ENCODE results near the gene HECTD3. TPM values are rescaled to one million over a fixed set of nuclear protein-coding genes. Genes with fewer than 3 reads are reported as not detected.
A peak's percentile ranks its signal among the peaks of the same experiment; 100 is the strongest.
"Not testable (repeated sequence)": the region's sequence is repeated elsewhere in the genome, so short reads cannot be mapped to it uniquely, and the experiment has no call there.

The HECTD3 gene
- total and polyA plus RNA-seq, 8 donors: 15.6 to 104 (median 28.8) TPM

DNA sequence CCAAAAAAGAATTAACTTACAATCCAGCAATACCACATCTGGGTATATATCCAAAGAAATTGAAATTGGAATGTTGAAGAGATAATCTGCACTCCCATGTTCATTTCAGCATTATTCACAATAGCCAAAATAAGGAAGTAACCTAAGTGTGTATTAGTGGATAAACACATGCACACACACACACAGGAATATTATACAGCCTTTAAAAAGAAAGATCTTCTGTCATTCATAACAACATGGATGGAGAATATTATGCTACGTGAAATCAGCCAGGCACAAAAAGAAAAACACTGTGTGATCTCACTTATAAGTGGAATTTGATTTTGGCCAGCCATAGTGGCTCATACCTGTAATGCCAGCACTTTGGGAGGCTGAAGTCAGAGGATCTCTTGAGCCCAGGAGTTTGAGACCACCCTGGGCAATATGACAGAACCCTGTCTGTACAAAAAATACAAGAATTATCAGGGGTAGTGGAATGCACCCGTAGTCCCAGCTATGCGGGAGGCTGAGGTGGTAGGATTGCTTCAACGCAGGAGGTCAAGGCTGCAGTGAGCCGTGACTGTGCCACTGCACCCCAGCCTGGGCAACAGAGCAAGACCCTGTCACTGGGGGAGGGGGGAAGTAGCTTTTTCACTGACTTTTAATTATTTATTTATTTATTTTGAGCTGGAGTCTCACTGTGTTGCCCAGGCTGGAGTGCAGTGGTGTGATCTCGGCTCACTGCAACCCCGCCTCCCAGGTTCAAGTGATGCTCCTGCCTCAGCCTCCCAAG lies 15.5 kb downstream of the HECTD3 start:
- Histone ChIP-seq H3K27me3 (no peaks in the 10 kb centered on the region), H3K27ac (no peak overlapping the region), H3K36me3 (no peaks in the 10 kb centered on the region), H3K4me3 (no peak overlapping the region), H3K4me1 (no peaks in the 10 kb centered on the region), H3K9me3 (no peaks in the 10 kb centered on the region)
- WGBS, 5 donors: 93 to 97% (median 94%) methylated on average over 7 of the region's 7 CpGs
- no peak for TF ChIP-seq POLR2AphosphoS5 (IDR thresholded peaks at IDR 0.05)
- DNase-seq: no peak
- intact Hi-C loops (cut with DNase I; ENCODE audit: low total_unique reads): no loop called here

DNA sequence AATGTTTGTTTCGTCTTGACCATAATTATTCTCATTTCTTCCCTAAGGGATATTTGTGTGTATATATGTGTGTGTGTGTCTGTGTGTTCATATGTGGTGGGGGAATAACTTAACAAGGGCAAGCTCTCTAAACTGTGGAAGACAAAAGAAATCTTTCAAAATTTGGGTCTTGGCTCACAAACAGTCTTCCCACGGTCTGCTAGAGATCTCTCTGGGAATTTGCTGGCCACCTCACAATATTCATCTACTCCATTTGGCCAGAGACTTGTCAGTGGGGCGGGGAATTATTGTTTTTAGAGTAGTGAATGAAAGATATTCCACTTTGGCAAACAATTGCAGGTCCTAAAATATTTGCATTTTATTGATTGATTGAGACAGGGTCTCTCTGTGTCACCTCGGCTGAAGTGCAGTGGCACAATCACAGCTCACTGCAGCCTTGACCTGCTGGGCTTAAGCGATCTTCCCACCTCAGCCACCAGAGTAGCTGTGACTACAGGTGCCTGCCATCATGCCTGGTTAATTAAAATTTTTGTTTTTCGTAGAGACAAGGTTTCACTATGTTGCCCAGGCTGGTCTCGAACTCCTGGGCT lies 16.7 kb downstream of the HECTD3 start:
- WGBS, 5 donors: 58 to 74% (median 62%) methylated on average over 7 of the region's 7 CpGs
- peak in 1 of 2 donors; percentile 41 for DNase-seq
- Histone ChIP-seq H3K27ac (no peak overlapping the region), H3K27me3 (no peaks in the 10 kb centered on the region), H3K4me1 (no peaks in the 10 kb centered on the region), H3K9me3 (no peaks in the 10 kb centered on the region), H3K36me3 (no peaks in the 10 kb centered on the region), H3K4me3 (no peak overlapping the region)
- intact Hi-C loops (cut with DNase I; ENCODE audit: low total_unique reads): no loop called here
- no peak for TF ChIP-seq POLR2AphosphoS5 (IDR thresholded peaks at IDR 0.05)
- no peak for TF ChIP-seq POLR2A (IDR thresholded peaks at IDR 0.05)
- TF ChIP-seq EP300 (IDR thresholded peaks at IDR 0.05): no peak
- TF ChIP-seq, protein P1, sequence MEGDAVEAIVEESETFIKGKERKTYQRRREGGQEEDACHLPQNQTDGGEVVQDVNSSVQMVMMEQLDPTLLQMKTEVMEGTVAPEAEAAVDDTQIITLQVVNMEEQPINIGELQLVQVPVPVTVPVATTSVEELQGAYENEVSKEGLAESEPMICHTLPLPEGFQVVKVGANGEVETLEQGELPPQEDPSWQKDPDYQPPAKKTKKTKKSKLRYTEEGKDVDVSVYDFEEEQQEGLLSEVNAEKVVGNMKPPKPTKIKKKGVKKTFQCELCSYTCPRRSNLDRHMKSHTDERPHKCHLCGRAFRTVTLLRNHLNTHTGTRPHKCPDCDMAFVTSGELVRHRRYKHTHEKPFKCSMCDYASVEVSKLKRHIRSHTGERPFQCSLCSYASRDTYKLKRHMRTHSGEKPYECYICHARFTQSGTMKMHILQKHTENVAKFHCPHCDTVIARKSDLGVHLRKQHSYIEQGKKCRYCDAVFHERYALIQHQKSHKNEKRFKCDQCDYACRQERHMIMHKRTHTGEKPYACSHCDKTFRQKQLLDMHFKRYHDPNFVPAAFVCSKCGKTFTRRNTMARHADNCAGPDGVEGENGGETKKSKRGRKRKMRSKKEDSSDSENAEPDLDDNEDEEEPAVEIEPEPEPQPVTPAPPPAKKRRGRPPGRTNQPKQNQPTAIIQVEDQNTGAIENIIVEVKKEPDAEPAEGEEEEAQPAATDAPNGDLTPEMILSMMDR (IDR thresholded peaks at IDR 0.05): no peak

DNA sequence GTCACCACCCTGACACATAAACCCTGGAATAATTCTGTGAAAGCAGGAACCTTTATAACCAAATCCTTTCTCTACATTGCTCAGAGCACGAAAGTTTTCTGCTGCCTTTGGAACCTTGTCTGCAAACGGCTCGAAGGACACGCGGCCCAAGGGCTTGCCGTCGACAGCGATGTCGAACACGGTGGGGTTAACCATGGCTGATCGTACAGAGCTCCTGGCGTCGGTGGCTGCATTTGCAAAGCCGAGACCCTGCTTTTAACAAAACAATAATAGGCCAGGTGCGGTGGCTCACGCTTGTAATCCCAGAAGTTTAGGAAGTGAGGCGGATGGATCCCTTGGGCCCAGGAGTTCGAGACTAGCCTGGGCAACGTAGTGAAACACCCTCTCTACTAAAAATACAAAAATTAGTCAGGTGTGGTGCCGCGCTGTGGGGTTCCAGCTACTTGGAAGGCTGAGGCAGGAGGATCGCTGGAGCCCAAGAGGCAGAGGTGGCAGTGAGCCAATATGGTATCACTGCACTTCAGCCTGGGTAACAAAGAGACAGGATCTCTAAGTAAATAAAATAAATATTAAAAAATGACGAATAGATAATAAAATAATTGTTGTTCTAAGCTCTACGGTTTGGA lies 22.5 kb downstream of the HECTD3 start:
- Histone ChIP-seq H3K27me3 (no peaks in the 10 kb centered on the region), H3K4me1 (peaks cover 10 to 22% (median 14%) of the 10 kb centered on the region in 4 donors), H3K9me3 (no peaks in the 10 kb centered on the region), H3K36me3 (no peaks in the 10 kb centered on the region), H3K27ac (no peak overlapping the region), H3K4me3 (no peak overlapping the region)
- DNase-seq: no peak
- intact Hi-C loops (cut with DNase I; ENCODE audit: low total_unique reads): no loop called here
- 87 to 91% (median 90%) methylated on average over 24 of the region's 24 CpGs for WGBS, 5 donors
- no peak for TF ChIP-seq POLR2A (IDR thresholded peaks at IDR 0.05)
- TF ChIP-seq, protein P1 (IDR thresholded peaks at IDR 0.05): no peak
- no peak for TF ChIP-seq EP300 (IDR thresholded peaks at IDR 0.05)
- TF ChIP-seq POLR2AphosphoS5 (IDR thresholded peaks at IDR 0.05): no peak

DNA sequence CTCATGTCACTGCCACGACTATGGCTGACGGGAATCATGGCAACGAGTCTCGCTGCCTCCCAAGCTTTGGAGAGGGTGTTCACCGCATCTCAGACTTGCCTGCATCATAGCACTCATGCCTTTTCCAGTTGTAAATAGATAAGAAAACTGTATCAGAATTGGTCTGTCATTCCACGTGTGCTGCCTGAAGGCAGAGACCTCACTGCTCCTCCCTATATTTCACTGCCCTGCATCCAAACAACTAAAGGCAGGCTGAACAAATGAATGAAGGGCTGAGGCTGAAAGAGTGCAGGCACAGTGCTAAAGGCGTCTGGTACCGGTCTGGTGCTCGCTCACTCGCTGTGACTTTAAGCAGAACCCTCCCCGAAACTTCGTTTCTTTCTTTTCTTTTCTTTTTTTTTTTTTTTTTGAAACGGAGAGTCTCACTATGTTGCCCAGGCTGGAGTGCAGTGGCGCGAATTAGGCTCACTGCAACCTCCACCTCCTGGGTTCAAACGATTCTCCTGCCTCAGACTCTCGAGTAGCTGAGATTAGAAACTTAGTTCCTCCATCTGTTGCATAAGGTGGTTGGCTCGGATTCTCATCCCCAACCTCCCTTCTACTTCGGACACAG lies 25.3 kb downstream of the HECTD3 start:
- Histone ChIP-seq H3K36me3 (peaks cover 0 to 7% (median 2%) of the 10 kb centered on the region in 4 donors), H3K4me3 (peak overlapping the region; percentile 78 to 86 (median 84)), H3K27ac (peak overlapping the region; percentile 72 to 83 (median 75)), H3K27me3 (no peaks in the 10 kb centered on the region), H3K4me1 (peaks cover 10 to 22% (median 14%) of the 10 kb centered on the region in 4 donors), H3K9me3 (no peaks in the 10 kb centered on the region)
- TF ChIP-seq POLR2AphosphoS5 (IDR thresholded peaks at IDR 0.05): no peak
- TF ChIP-seq POLR2A (IDR thresholded peaks at IDR 0.05): no peak
- TF ChIP-seq, protein P1 (IDR thresholded peaks at IDR 0.05): no peak
- no peak for TF ChIP-seq EP300 (IDR thresholded peaks at IDR 0.05)
- WGBS, 5 donors: 3 to 6% (median 5%) methylated on average over 19 of the region's 19 CpGs
- intact Hi-C loops (cut with DNase I; ENCODE audit: low total_unique reads): no loop called here
- no peak for DNase-seq

DNA sequence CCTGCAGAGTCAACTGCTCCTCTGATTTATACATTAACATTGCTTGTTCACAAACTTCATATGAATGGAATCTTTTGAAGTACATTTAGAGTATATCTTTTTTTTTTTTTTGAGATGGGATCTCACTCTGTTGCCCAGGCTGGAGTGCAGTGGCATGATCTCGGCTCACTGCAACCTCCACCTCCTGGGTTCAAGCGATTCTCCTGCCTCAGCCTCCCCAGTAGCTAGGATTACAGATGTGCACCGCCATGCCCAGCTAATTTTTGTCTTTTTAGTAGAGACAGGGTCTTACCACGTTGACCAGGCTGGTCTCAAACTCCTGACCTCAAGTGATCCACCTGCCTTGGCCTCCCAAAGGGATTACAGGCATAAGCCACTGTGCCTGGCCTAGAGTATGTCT lies 33.8 kb downstream of the HECTD3 start:
- H3K9me3 ChIP-seq; H3K27ac ChIP-seq; DNase-seq; H3K27me3 ChIP-seq; intact Hi-C loops (cut with DNase I; ENCODE audit: low total_unique reads); H3K4me1 ChIP-seq; H3K4me3 ChIP-seq: not testable (repeated sequence)
- H3K36me3 ChIP-seq: peaks cover 18 to 91% (median 78%) of the 10 kb centered on the region in 4 donors
- WGBS, 5 donors: 94 to 99% (median 96%) methylated on average over 4 of the region's 4 CpGs

All from stomach (tissue), 9 donors.